GM12872 (cell line): ENCODE results near the gene RDH14.

Experiments used
- TF ChIP-seq, protein P1 (sequence below): IDR thresholded peaks from 3 replicates; pipeline ENCODE4 v1.5.1; 2011; ENCODE audit warnings: low read depth, mild to moderate bottlenecking, low read length, moderate library complexity; ENCODE audit not compliant: insufficient read depth

The RDH14 gene

DNA sequence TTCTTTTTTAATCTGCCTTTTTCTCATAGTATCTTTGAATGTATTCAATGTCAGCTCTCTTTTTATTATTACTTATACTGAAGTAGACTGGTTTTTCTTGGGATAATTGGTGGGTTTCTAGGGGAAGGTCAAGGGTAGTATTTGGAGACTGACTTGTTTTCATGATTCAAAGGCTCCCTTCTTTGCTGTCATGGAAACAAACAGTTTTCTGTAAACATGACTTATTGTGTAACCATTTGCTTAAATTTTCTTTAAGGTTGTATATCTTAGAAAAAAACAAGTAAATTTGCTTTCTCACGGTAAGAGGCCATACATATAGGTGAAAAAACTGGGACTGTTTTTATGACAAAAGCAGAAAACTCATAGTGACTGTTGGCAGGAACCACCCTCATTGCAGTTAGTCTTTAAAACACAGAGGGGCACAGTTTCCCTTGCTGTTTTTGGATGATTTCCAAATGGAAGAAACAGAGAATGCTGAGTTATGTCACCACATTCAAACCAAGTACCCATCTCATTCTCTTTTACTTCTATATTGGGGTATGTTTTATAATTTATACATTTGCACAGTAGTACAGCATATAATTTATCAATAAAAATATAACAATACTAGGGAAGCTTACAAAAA is 5.8 kb upstream of the RDH14 start:
- TF ChIP-seq, protein P1, sequence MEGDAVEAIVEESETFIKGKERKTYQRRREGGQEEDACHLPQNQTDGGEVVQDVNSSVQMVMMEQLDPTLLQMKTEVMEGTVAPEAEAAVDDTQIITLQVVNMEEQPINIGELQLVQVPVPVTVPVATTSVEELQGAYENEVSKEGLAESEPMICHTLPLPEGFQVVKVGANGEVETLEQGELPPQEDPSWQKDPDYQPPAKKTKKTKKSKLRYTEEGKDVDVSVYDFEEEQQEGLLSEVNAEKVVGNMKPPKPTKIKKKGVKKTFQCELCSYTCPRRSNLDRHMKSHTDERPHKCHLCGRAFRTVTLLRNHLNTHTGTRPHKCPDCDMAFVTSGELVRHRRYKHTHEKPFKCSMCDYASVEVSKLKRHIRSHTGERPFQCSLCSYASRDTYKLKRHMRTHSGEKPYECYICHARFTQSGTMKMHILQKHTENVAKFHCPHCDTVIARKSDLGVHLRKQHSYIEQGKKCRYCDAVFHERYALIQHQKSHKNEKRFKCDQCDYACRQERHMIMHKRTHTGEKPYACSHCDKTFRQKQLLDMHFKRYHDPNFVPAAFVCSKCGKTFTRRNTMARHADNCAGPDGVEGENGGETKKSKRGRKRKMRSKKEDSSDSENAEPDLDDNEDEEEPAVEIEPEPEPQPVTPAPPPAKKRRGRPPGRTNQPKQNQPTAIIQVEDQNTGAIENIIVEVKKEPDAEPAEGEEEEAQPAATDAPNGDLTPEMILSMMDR = no peak

DNA sequence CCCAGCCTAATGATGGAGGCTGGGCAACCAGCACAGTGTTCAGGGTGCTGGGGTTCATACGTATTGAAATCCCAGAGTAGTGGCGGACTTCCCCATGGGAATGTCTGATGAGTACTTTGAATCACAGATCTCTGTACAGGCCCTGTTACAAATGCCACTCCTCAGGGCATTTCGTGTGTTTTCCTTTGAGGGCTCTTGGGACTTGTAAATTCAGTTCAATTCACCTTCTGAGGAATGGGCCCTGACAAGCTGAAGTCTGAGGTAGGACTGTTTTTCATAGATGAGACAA is 288 bp upstream of the RDH14 start:
- TF ChIP-seq, protein P1 = no peak

DNA sequence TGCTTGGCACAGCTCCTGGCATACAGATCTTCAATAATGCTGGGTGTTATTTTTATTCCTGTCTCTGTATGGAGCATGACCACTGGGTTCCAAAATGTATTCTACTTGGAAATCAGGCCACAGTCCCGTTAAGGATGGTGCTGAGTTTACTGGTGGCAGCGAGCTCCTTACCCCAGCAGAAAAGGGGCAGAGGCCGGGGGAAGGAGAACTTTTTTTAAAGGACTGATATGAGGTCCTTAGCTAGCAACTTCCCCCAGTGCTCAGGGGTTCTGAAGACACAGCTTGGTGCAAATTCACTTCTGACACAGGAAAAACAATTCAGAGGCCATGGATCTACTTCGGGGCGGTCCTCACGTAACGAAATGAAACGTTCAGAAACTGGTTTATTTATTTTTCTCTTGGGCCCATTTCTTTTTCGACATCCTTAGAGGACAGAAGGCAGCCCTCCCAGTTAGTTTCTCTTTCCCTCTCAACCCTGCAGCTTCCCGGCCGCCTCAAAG is 872 bp downstream of the RDH14 start:
- TF ChIP-seq, protein P1 = no peak

DNA sequence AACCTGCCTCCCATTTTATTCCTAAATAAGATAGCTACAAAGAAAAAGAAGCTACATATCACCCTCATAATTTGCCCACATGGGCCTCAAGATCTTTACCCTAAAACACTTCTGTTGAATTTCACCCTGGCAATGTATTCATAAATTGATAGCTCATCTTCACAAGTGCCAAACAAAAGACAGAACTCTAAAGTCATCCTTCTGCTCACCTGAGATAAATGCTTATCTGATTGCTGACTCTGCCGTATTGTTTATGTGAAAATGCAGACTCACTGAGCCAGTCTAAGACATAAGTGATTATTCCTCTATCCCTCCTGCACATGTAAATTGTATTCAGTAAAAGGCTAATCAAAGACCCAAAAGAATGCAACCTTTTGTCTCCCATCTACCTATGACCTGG is 2.0 kb downstream of the RDH14 start:
- TF ChIP-seq, protein P1 = no peak

DNA sequence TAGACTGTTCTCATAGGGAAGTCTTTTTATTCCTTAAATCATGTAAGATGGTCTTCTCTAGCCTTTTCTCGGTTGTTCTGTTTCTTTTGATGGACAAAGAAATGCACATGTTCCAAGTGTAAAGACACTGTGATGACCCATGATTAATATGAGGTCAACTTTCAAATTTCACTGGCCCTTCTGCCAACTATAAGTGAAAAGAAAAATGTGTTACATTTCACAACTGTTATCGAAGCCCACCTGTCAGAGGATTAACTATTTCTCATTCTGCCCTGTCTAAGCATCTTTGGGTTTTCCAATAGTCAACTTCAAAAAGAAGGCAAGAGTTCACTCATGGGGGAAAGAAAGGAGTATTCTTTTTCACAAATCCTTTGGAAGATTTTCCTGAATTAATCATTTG is 3.3 kb downstream of the RDH14 start:
- TF ChIP-seq, protein P1 = no peak

DNA sequence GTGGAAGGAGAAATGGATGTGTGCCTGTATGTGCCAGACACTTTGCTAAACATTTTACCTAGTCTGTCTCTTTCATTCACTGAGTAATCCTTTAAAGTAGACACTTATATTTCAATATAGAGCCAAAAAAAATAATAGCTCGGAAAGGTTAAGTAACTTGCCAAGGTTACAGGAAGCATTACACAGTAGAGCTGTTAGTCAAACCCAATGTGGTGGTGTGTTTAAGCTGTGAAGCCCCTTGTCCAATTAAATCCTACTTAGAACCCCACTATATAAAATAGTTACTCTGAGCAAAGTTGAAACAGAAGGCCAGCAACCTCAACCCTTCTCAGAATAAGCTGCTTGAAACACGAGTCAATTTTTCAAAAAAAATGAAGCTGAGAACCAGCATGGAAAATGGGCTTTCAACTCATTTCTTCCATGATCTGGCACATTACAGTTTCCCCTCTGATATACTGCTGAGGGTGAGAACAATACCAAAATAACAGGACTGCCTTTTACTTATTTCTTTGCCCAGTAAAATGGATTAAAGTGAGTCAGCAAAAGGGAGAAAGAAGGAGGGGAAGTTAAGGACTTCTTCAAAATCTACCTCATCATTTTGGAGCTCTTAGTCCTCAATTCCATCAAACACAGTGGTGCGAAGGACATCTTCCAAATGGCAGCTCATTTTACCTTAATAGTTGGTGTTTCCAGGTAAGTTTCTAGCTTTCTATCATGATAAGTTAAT is 7.9 kb downstream of the RDH14 start:
- TF ChIP-seq, protein P1 = no peak

DNA sequence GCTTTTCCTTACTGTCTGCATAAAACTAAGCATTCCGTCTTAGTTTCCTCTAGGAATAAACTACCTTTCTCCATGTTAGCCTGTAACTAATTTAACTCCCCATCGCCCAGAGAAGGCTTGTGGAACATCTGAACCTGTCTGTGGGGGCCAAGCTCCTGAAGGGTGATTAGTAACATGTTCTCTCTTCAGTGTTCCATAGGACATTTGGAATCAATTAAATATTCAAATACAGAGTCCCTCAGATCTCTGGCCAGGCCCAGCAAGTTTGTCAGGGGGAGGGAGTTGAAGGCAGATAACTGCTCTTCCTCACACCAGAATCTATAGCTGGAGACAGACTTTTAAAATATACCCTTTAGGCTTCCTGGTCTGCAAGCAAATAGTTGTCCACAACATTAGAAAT is 8.8 kb downstream of the RDH14 start:
- TF ChIP-seq, protein P1 = no peak
